Naive thymus-derived CD4-positive, alpha-beta T cell (primary cell): ENCODE measurements around the gene MEAK7. TPM values are rescaled to one million over a fixed set of nuclear protein-coding genes. Genes with fewer than 3 reads are reported as not detected.

ENCODE experiments used
- ATAC-seq: fragments of 150-1000 bp; cut with Tn5 transposase; 2 replicates; pipeline ENCODE4 v1.10.0; 2021; ENCODE audit warnings: mild to moderate bottlenecking, moderate library complexity
- CTCF ChIA-PET: fragments of 350-600 bp; sonication (Branson Sonifier 250); formaldehyde crosslinking; loops from one replicate; lab custom pipeline; 2021; ENCODE audit warnings: antibody characterized with exemption; lab: Charles Lee
- POLR2A ChIA-PET: fragments of 350-600 bp; sonication (Branson Sonifier 250); formaldehyde crosslinking; loops from one replicate; lab custom pipeline; 2021; ENCODE audit warnings: antibody characterized with exemption, inconsistent platforms; lab: Charles Lee
- DNase-seq, 9 donors: peaks; one replicate each; pipeline versions ENCODE4 v3.0.0 to v3.0.0-alpha.2; 2020 to 2022; ENCODE audit warnings: mixed read lengths in 1 of 9
- H3K27ac ChIP-seq: one replicate; pipeline ENCODE4 v1.7.0; 2013; ENCODE audit warnings: mild to moderate bottlenecking, low read depth, low read length, moderate library complexity
- H3K27me3 ChIP-seq, 2 donors: one replicate each; pipeline ENCODE4 v1.7.0; 2013; ENCODE audit warnings: low read length in 2 of 2, mild to moderate bottlenecking in 2 of 2, moderate library complexity in 2 of 2; ENCODE audit not compliant: control insufficient read depth in 2 of 2, insufficient read depth in 2 of 2
- H3K36me3 ChIP-seq, 3 experiments: 1 replicate in 2 of 3; 2 replicates in 1 of 3; pipeline ENCODE4 v1.7.0; 2013; ENCODE audit warnings: low read length in 3 of 3, mild to moderate bottlenecking in 3 of 3, moderate library complexity in 1 of 3; ENCODE audit not compliant: insufficient read depth in 3 of 3, control insufficient read depth in 2 of 3
- H3K4me1 ChIP-seq, 2 donors: one replicate each; pipeline ENCODE4 v1.7.0; 2013; ENCODE audit warnings: low read length in 2 of 2, mild to moderate bottlenecking in 2 of 2, moderate library complexity in 1 of 2; ENCODE audit not compliant: control insufficient read depth in 2 of 2, insufficient read depth in 2 of 2
- H3K4me3 ChIP-seq: 2 replicates; pipeline ENCODE4 v1.7.0; 2013; ENCODE audit warnings: mild to moderate bottlenecking, low read length
- H3K9me3 ChIP-seq, 3 experiments: 1 replicate in 2 of 3; 2 replicates in 1 of 3; pipeline ENCODE4 v1.7.0; 2013; ENCODE audit warnings: low read length in 3 of 3; ENCODE audit not compliant: control insufficient read depth in 2 of 3
- H3K27ac Mint-ChIP-seq, 9 donors: one replicate each; pipeline ENCODE4 v1.8.0; 2020 to 2022; ENCODE audit warnings: mixed read lengths in 9 of 9, mild to moderate bottlenecking in 8 of 9, moderate library complexity in 5 of 9, inconsistent platforms in 2 of 9
- H3K27me3 Mint-ChIP-seq, 5 donors: one replicate each; pipeline ENCODE4 v1.8.0; 2021 to 2022; ENCODE audit warnings: mixed read lengths in 5 of 5, mild to moderate bottlenecking in 1 of 5
- H3K36me3 Mint-ChIP-seq, 5 donors: one replicate each; pipeline ENCODE4 v1.8.0; 2020 to 2022; ENCODE audit warnings: mixed read lengths in 5 of 5, mild to moderate bottlenecking in 3 of 5, inconsistent platforms in 1 of 5
- H3K4me1 Mint-ChIP-seq, 7 donors: one replicate each; pipeline ENCODE4 v1.8.0; 2020 to 2022; ENCODE audit warnings: mixed read lengths in 7 of 7, mild to moderate bottlenecking in 3 of 7, inconsistent platforms in 1 of 7
- H3K4me3 Mint-ChIP-seq, 10 donors: one replicate each; pipeline ENCODE4 v1.8.0; 2020 to 2022; ENCODE audit warnings: mild to moderate bottlenecking in 10 of 10, mixed read lengths in 10 of 10, moderate library complexity in 6 of 10, inconsistent platforms in 2 of 10
- H3K9me3 Mint-ChIP-seq, 11 donors: one replicate each; pipeline ENCODE4 v1.8.0; 2020 to 2022; ENCODE audit warnings: mixed read lengths in 11 of 11, mild to moderate bottlenecking in 4 of 11, inconsistent platforms in 1 of 11, moderate library complexity in 1 of 11
- intact Hi-C, 2 donors: fragments of 100-400 bp; cut with micrococcal nuclease; formaldehyde crosslinking; loops; one replicate each; pipeline ENCODE4 v1.15.1; 2023
- polyA plus RNA-seq, 2 donors: library from polyadenylated mRNA; unstranded; fragments of 300-500 nt; fragmentation: Illumina TruSeq; gene quantifications; one replicate each; pipeline ENCODE4 v1.2.3, GENCODE V29; 2021
- total RNA-seq, 6 experiments: library from RNA in 5 of 6; stranded (reverse) in 5 of 6; gene quantifications; 1 replicate in 5 of 6; 2 replicates in 1 of 6; pipeline ENCODE4 v1.2.3 and lab custom pipeline; 2021 to 2026

Gene MEAK7
- total and polyA plus RNA-seq, 7 experiments from 2014 or later = 4.0 to 56.1 (median 9.3) TPM

GRCh38 chr16:84535408-84535807, 30.9 kb upstream of the MEAK7 start:
- Mint-ChIP-seq H3K27me3 (no peaks in the 10 kb centered on the region), H3K4me1 (peaks cover 6 to 45% (median 16%) of the 10 kb centered on the region in 7 donors), H3K4me3 (no peak overlapping the region), H3K9me3 (peaks cover 0 to 6% (median under 1%) of the 10 kb centered on the region in 11 donors), H3K27ac (no peak overlapping the region), H3K36me3 (peaks cover 0 to 64% (median 17%) of the 10 kb centered on the region in 5 donors)
- ATAC-seq = no peak
- Histone ChIP-seq H3K9me3 (no peaks in the 10 kb centered on the region), H3K27ac (no peak overlapping the region), H3K4me1 (no peaks in the 10 kb centered on the region), H3K4me3 (no peak overlapping the region), H3K36me3 (no peaks in the 10 kb centered on the region), H3K27me3 (no peaks in the 10 kb centered on the region)
- intact Hi-C loops = no loop called here
- CTCF ChIA-PET = no interaction called here
- POLR2A ChIA-PET = no interaction called here
- no peak for DNase-seq

GRCh38 chr16:84534815-84535214, 30.4 kb upstream of the MEAK7 start:
- intact Hi-C loops = no loop called here
- H3K4me1 ChIP-seq = no peaks in the 10 kb centered on the region
- Mint-ChIP-seq H3K4me3 (no peak overlapping the region), H3K27ac (peak overlapping the region in 1 of 9 donors; percentile 18), H3K4me1 (peaks cover 6 to 46% (median 16%) of the 10 kb centered on the region in 7 donors), H3K36me3 (peaks cover 0 to 67% (median 18%) of the 10 kb centered on the region in 5 donors), H3K27me3 (no peaks in the 10 kb centered on the region), H3K9me3 (peaks cover 0 to 11% (median 2%) of the 10 kb centered on the region in 11 donors)
- no peak overlapping the region for H3K4me3 ChIP-seq
- POLR2A ChIA-PET = no interaction called here
- ATAC-seq (no peak), DNase-seq (no peak)
- no peak overlapping the region for H3K27ac ChIP-seq
- CTCF ChIA-PET = no interaction called here
- no peaks in the 10 kb centered on the region for H3K27me3 ChIP-seq
- peaks cover 0 to under 1% (median 0%) of the 10 kb centered on the region in 3 experiments for H3K9me3 ChIP-seq
- H3K36me3 ChIP-seq = peaks cover 0 to under 1% (median 0%) of the 10 kb centered on the region in 3 experiments

GRCh38 chr16:84532855-84533486, 28.5 kb upstream of the MEAK7 start:
- peaks cover 0 to 66% (median 25%) of the 10 kb centered on the region in 5 donors for H3K36me3 Mint-ChIP-seq
- POLR2A ChIA-PET = interaction anchor here (0.6 to 1.3 kb wide), 6 partner anchors 7 to 36 kb away, joined by 3 read pairs; no protein-coding TSS in a partner anchor
- Histone ChIP-seq H3K27me3 (no peaks in the 10 kb centered on the region), H3K4me3 (no peak overlapping the region), H3K36me3 (peaks cover 0 to 9% (median 0%) of the 10 kb centered on the region in 3 experiments), H3K27ac (no peak overlapping the region), H3K4me1 (no peaks in the 10 kb centered on the region), H3K9me3 (peaks cover 0 to 8% (median 0%) of the 10 kb centered on the region in 3 experiments)
- intact Hi-C loops = no loop called here
- H3K27ac Mint-ChIP-seq = peak overlapping the region in 1 of 9 donors; percentile 20
- DNase-seq (no peak), ATAC-seq (no peak)
- CTCF ChIA-PET = interaction anchor here (1.1 kb wide), 1 partner anchor 9 kb away, joined by 3 read pairs; no protein-coding TSS in a partner anchor
- H3K9me3 Mint-ChIP-seq = peaks cover 0 to 20% (median 6%) of the 10 kb centered on the region in 11 donors
- peaks cover 8 to 40% (median 16%) of the 10 kb centered on the region in 7 donors for H3K4me1 Mint-ChIP-seq
- no peak overlapping the region for H3K4me3 Mint-ChIP-seq
- no peaks in the 10 kb centered on the region for H3K27me3 Mint-ChIP-seq

GRCh38 chr16:84532291-84532724, 27.8 kb upstream of the MEAK7 start:
- H3K36me3 Mint-ChIP-seq = peaks cover 0 to 63% (median 26%) of the 10 kb centered on the region in 5 donors
- ChIA-PET POLR2A (interaction anchor here (0.7 to 1.3 kb wide), 5 partner anchors 8 to 37 kb away, joined by 3 read pairs; no protein-coding TSS in a partner anchor), CTCF (interaction anchor here (0.6 to 1.1 kb wide), 2 partner anchors 8 to 236 kb away, joined by 3 read pairs; no protein-coding TSS in a partner anchor)
- H3K9me3 Mint-ChIP-seq = peaks cover 0 to 20% (median 6%) of the 10 kb centered on the region in 11 donors
- Histone ChIP-seq H3K27me3 (no peaks in the 10 kb centered on the region), H3K36me3 (peaks cover 0 to 9% (median 0%) of the 10 kb centered on the region in 3 experiments), H3K27ac (no peak overlapping the region), H3K4me1 (no peaks in the 10 kb centered on the region), H3K9me3 (peaks cover 0 to 8% (median 0%) of the 10 kb centered on the region in 3 experiments), H3K4me3 (no peak overlapping the region)
- no peak for DNase-seq
- intact Hi-C loops = no loop called here
- peak; percentile 22 for ATAC-seq
- peak overlapping the region in 3 of 9 donors; percentile 19 to 60 (median 50) for H3K27ac Mint-ChIP-seq
- H3K27me3 Mint-ChIP-seq = no peaks in the 10 kb centered on the region
- no peak overlapping the region for H3K4me3 Mint-ChIP-seq
- H3K4me1 Mint-ChIP-seq = peaks cover 8 to 35% (median 16%) of the 10 kb centered on the region in 7 donors

- no peak for DNase-seq
- Mint-ChIP-seq H3K27me3 (no peaks in the 10 kb centered on the region), H3K4me3 (no peak overlapping the region), H3K27ac (peak overlapping the region in 3 of 9 donors; percentile 38 to 60 (median 56)), H3K36me3 (peaks cover 0 to 63% (median 29%) of the 10 kb centered on the region in 5 donors), H3K4me1 (peaks cover 7 to 36% (median 16%) of the 10 kb centered on the region in 7 donors), H3K9me3 (peaks cover 0 to 20% (median 6%) of the 10 kb centered on the region in 11 donors)
- Histone ChIP-seq H3K4me3 (no peak overlapping the region), H3K4me1 (no peaks in the 10 kb centered on the region), H3K27me3 (no peaks in the 10 kb centered on the region), H3K36me3 (peaks cover 0 to 9% (median 0%) of the 10 kb centered on the region in 3 experiments), H3K9me3 (peaks cover 0 to 8% (median 0%) of the 10 kb centered on the region in 3 experiments), H3K27ac (no peak overlapping the region)
- POLR2A ChIA-PET = interaction anchor here (1.0 kb wide), 1 partner anchor 9 kb away, joined by 3 read pairs; no protein-coding TSS in a partner anchor
- intact Hi-C loops = no loop called here
- ATAC-seq = no peak
- CTCF ChIA-PET = no interaction called here
These were observed 27.2 kb upstream of the MEAK7 start for GRCh38 chr16:84531671-84532111.

GRCh38 chr16:84530590-84530989, 26.1 kb upstream of the MEAK7 start:
- no peak overlapping the region for H3K27ac ChIP-seq
- no peaks in the 10 kb centered on the region for H3K4me1 ChIP-seq
- no peaks in the 10 kb centered on the region for H3K27me3 ChIP-seq
- H3K9me3 ChIP-seq = peaks cover 0 to 8% (median 0%) of the 10 kb centered on the region in 3 experiments
- Mint-ChIP-seq H3K4me1 (peaks cover 4 to 28% (median 15%) of the 10 kb centered on the region in 7 donors), H3K36me3 (peaks cover 0 to 62% (median 29%) of the 10 kb centered on the region in 5 donors), H3K27me3 (no peaks in the 10 kb centered on the region), H3K4me3 (no peak overlapping the region), H3K27ac (no peak overlapping the region), H3K9me3 (peaks cover 0 to 20% (median 6%) of the 10 kb centered on the region in 11 donors)
- ATAC-seq (no peak), DNase-seq (no peak)
- H3K36me3 ChIP-seq = peaks cover 0 to 9% (median 0%) of the 10 kb centered on the region in 3 experiments
- intact Hi-C loops = no loop called here
- CTCF ChIA-PET = interaction anchor here (1.9 kb wide), 1 partner anchor 9 kb away, joined by 6 read pairs; no protein-coding TSS in a partner anchor
- H3K4me3 ChIP-seq = no peak overlapping the region
- POLR2A ChIA-PET = no interaction called here
